ENCODE data around the gene ACCSL. TPM values are rescaled to one million over a fixed set of nuclear protein-coding genes. Genes with fewer than 3 reads are reported as not detected.
A peak's percentile ranks its signal among the peaks of the same experiment; 100 is the strongest.

The ACCSL gene
- total RNA-seq, 1 donor from 2014 or later: not detected

DNA sequence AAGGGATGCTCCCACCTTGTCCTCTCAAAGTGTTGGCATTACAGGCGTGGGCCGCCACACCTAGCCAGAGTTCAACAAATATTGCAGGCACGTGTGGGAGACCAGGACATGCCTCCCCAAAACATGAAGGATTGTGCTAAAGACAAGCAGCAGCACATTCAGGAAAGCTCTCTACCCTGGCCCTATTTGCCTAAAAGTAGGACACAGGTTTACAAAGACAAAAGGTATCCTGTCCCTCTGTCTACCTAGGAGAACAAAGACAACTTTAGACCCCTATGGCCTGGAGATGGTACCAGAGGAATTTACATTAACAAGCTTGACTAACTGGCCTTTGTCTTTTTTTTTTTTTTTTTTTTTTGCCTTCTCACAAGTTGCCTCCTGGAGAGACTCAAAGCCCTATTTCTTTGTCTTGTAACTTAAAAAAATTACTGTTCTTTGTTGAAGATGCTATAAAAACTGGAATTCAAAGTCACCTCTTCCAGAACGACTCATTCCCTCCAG is 17.4 kb downstream of the ACCSL start:
- no peak for DNase-seq

DNA sequence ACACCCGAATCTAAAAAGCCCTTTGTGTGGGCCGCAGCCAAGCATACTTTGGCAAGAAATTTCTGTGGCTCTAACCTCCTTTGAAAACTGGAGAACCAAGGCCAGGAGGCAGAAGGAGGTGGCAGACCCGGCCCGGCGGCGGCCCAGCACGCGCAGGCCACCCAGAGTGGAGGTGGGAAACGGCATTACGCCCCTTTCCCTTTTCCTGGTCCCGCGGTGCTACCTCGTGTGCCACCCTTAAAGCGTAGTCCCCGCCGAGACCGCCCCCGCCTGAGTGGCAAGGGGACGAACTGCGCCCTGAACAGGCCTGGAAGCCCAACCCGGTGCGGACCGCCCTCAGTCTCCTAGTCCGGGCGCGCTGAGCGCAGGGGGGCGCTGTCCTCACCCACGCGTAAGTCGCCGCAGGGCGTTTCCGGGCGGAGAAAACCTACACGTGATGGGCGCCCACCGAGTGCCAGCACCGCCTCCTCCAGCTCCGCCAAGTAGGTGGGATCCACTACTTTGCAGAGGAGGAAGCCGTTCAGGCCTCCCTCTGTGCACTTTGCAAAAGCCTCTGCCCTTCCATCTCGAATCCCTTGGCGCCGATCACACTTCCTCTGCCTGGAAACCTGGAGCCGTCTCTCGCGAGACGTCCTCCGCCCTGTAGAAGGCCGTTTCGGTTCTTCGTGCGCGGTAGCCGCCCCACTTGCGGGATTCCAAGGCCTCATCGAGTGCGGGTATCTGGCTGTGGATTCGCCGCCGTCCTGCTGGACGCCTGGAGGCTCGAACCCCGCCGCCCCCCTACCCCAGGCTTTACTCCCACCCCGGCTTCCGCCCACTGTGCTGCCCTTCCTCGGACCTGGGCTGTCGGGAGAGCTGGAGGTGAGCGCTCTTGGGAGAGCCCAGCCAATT is 18.3 kb downstream of the ACCSL start, which contains the start of gene ACCS:
ACCS (plus strand) TSS at position 430 of the 891 bp plus-strand sequence. CDS start 1,358 bp downstream, outside the sequence.
- DNase-seq: peak; percentile 96

DNA sequence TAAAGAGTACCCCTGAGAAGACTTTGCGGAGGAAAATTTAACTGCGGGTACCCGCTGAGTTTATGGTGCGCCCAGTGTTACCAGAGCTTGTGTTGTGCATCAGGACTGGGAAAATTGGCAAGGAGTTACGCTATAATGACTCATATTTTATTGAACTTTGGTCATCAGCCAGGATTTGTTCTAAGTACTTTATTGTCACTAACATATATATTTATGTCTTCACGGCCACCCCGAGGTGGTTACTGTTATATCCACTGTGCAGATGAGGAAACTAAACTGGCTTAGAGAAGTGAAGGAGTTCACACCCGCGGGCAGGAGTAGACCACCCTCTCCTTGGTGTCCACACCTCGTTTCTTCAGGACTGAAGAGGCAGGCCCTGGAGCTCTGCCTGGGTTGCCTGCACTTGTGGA is 19.0 kb downstream of the ACCSL start:
- peak; percentile 83 for DNase-seq

DNA sequence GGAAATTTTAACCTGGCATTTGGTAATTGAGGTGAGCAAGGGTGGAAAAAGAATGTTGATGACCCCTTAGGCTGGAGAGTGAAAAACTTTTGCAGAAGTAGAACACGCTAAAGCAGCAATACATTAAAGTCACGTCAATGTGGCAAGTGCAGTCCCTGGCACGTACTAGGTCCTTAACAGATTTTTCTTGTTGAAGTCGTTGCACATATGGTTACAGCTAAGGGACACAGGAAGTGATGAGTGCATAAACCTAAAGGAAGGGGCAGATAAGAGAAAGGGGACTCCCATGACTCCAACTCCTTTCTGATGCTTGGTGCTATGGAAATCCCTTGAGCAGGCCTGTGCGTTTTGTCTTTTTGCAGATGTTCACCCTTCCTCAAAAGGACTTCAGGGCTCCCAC is 19.5 kb downstream of the ACCSL start:
- DNase-seq: no peak

DNA sequence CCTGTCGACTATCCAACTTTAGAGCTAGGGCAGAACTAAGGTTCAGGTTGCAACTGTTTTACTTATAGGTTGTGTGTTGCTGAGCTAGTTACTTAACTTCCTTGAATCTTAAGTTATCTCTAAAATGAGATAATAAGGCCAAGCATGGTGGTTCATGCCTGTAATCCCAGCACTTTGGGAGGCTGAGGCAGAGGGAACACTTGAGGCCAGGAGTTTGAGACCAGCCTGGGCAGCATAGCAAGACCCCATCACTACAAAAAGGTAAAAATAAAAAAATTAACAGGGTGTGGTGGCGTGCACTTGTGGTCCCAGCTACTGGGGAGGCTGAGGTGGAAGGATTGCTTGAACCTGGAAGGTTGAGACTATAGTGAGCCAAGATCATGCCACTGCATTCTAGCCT is 20.4 kb downstream of the ACCSL start:
- no peak for DNase-seq

DNA sequence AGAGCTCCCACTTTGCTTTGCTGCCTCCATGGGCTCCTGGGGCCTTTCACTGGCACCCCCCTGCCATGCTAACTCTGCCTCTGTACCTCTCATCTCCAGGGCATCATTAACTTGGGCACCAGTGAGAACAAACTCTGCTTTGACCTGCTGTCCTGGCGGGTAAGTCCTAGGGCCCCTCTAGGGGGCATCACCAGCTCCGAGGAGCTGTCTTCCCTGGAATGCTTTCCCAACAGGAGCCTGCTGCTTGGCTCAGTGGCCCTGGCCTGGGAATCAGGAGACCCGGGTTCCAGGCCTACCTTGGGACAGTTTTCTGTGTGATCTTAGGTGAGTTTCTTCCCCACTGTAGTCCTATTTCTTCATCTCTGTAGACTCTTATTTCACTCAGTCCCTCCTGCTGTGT is 23.4 kb downstream of the ACCSL start:
- no peak for DNase-seq

DNA sequence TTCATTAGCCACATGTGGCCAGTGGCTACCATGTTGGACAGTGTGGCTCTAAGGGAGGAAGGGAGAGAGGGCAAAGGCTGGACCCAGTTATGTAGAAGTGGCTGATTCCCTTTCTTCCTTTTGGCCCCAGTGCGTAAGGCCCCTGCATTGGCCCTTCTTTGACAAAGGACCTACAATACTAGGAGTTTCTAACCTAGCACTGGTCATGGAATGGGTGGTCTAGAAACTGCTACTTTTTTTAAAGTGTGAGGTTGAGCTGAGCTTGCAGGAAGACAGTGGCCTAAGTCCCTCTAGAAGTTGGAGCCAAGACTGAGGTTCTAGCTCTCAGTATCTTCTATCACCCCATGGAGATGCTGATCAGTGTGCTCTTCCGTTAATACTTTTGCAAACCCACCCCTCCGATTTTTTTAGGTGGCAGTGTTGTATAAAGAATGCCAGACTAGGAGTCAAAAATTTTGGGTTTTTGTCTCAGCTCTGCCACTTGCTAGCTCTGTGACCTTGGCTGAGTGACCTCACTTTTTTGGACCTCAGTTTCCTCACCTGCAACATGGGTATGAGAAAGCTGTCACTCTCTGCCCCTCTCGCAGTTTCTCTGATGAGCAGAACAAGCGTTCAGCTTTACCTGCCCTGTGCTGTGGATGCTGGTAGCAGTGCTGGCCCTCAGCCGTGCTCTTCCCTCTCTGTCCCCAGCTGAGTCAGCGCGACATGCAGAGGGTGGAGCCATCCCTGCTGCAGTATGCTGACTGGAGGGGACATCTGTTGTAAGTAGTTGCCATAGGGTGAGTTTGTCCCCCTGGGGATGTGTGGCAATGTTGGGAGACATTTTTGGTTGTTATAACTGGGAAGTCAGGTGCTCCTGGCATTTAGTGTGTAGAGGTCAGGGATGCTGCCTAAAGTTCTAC is 25.2 kb downstream of the ACCSL start:
- DNase-seq: no peak

DNA sequence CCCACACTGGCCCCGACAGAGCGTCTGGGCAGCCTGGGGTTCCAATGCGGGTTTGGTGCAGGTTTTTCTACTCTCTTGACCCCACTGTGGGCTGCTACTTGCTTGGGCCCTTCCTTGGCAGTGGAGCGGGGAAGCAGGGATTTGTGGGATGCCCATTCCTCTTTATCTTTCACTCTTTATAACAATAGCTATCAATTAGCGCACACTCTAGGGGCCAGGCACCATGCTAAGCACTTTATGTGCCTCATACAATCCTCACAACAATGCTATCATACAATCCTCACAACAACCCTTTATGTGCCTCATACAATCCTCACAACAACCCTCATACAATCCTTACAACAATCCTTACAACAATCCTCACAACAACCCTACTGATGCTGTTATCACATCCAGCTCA is 31.0 kb downstream of the ACCSL start:
- no peak for DNase-seq

DNA sequence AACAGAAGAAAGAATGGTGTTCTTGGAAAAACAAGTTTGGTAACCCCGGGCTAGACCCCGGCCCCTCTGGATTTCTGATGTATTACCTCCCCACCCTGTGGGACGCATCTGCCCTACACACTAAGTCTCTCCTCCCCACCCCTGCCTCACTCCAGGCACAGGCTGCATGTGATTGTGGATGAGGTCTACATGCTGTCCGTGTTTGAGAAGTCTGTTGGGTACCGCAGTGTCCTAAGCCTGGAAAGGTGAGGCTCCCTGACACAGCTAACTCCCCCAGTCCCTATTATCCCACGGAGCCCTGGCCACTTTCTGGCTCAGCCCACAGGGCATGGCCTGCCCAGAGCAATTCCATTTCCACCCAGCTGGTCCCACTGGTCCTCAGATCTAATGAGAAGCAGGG is 31.6 kb downstream of the ACCSL start:
- DNase-seq: no peak

DNA sequence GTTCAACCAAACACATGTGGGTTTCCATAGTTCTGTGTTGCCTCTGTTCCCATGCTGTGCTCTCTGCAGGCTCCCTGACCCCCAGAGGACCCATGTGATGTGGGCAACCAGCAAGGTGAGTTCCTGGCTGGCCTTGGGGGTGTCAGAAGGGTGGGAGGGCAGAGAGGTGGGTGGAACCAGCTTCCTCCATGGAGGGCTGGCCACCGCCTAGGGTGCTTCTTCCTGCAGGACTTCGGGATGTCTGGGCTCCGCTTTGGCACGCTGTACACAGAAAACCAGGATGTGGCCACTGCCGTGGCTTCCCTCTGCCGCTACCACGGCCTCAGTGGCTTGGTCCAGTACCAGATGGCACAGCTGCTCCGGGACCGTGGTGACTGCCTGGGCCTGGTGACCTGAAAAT is 33.2 kb downstream of the ACCSL start:
- no peak for DNase-seq

DNA sequence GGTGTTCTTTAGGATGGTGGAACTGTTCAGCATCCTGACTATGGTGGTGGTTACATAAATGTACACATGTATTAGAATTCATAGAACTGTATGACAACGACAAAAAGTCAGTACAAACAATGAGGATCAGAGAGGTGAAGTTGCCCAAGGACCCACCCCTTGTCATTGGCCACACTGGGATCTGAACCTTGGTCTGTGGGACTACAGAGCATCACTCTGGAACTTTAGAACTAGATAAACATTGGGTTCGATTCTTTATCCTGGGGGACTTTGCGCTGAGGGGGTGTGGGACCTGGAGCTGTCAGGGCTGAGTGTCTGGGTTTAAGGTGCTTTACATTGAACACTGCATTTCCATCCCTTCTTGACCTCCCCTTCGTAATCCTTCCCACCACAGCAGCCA is 34.9 kb downstream of the ACCSL start:
- no peak for DNase-seq

DNA sequence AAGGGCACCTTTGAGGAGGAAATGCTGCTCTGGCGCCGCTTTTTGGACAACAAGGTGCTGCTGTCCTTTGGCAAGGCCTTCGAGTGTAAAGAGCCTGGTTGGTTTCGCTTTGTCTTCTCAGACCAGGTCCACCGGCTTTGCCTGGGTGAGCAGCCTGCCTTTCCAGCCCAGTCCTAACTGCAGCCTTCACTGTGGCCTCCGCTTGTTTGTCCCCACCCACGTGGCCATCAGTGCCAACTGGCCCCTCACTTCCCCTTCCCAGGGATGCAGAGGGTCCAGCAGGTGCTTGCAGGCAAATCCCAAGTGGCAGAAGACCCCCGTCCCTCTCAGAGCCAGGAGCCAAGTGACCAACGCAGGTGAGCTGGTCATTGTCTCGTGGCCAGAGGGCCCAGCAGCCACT is 35.7 kb downstream of the ACCSL start:
- no peak for DNase-seq

DNA sequence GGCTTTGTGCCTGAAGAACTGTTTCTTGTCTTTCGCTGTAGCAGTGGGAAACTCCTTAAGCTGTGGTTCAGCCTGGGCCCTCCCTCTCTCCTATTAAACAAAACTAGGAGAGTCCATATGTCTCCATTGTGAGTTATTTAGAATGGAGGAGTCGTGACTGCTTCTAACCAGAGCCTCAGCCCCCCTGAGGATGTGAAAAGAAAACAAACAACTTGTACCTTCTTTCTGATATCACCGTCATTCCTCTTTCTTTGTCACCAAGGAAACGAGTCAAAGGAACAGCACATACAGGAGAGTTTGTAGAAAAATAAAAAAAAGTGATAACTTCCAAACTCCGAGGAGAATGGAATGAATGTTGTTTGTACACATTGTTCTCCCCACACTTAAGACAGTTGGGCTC is 36.1 kb downstream of the ACCSL start:
- DNase-seq: no peak

DNA sequence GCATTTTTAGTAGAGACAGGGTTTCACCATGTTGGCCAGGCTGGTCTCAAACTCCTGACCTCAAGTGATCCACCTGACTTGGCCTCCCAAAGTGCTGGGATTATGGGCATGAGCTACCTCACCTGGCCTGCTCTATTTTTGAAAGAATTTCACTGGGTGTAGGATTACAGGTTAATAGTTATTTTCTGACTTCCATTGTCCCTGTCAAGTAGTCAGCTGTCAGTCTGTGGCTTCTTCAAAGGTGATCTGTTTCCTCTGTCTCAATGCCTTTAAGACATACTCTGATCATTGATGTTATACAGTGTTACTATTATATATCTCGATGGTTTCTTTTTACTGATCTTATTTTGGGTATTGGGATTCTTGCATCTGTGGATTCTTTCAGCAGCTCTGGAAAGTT is 37.5 kb downstream of the ACCSL start:
- DNase-seq: no peak

DNA sequence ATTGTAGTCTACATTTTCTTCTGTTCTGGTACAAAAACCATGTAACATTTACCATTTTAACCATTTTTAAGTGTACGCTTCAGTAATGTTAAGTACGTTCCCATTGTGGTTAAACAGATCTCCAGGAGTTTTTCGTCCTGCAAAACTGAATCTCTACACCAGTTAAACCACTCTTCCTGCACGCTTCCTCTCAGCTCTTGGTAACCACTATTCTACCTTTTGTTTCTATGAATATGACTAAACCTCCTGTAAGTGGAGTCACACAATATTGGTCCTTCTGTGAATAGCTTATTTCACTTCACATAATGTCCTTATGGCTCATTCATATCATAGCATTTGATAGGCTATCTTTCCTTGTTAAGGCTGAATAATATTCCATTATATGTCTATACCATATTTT is 40.6 kb downstream of the ACCSL start:
- DNase-seq: no peak

DNA sequence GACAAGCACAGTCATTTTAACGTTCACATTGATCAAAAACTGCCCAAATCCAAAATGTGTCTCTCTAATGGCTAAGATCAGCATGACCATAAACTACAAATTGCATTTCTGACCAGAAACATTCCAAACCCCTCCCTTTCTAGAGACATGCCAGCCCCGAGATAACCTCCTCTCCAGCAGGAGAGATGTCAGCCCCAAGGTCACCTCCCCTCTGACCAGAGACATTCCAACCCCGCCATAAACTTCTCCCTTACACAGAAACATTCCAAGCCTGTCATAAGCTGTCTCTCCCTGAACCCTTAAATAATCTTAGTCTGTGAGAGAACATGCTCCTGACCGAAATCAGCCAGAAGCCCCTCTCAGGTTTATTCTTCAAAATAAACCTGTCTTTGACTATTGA is 41.1 kb downstream of the ACCSL start:
- DNase-seq: no peak

DNA sequence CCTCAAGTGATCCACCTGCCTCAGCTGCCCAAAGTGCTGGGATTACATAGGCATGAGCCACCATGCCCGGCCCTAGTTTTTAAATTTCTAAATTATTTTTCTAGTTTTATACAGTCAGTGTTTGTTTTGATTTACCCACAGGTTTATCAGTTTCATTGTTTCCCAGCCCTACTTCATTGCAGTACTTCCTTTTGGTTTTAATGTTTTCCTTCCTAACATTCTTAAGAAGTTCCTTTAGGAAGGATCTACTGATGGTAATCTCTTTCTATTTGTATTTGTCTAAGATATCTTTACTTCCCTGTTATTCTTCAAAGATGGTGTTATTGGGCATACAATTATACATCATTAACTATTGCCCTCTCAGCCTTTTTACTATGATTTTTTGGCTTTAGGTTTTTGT is 42.8 kb downstream of the ACCSL start:
- DNase-seq: peak; percentile 57

DNA sequence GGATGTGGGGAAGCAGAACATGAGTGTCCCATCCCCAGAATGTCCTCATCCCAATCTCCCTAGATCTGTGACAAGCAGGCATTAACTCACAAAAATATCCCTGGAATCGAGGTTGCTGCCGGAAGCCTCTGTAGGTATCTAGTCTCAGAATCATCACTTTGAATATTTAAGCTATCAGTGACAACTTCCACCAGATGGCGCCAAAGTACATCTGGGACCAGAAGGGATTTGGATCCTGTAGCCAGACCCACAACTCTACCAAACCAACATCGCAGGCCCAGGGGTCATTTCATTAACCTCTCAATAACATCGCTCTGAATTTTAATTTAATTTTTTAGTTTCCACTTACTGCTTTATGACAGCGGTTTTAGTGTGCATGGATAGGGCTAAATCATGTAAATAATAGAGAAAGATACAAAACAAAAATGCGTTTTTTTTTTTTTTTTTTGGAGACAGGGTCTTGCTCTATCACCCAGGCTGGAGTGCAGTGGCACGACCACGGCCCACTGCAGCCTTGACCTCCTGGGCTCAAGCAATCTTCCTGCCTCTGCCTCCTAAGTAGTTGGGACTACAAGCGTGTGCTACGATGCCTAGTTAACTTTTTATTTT is 46.6 kb downstream of the ACCSL start:
- DNase-seq: peak; percentile 87

DNA sequence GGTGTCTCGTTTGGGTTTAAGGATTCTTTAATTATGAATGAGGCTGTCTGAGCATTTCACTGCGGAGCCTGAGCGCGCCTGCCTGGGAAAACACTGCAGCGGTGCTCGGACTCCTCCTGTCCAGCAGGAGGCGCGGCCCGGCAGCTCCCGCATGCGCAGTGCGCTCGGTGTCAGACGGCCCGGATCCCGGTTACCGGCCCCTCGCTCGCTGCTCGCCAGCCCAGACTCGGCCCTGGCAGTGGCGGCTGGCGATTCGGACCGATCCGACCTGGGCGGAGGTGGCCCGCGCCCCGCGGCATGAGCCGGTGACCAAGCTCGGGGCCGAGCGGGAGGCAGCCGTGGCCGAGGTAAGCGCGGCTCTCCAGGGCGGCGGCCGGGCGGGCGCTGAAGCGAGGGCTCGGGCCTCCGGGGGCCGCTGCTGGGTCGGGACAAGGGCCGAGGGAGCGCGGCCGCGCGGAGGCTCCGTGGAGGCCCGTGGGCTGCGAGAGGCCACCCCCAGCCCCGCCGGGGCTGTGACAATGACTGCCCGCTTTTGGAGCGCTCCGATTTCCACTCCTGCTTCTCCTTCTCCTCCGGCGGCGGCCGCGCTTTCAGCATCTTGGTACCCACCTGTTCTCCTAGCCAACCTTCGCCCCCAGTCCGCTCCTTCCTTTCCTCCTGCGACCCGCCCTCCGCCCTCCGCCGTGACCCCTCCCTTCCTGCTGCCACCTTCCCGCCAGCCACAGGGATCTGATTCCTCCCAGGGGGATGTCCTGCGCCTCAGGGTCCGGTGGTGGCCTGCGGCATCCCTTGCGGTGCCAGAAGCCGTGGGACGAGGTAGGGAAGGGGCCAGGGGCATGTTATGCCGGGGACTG is 48.0 kb downstream of the ACCSL start, which contains the start of gene EXT2:
EXT2 (plus strand) TSS at position 173 of the 854 bp plus-strand sequence. CDS start 12,035 bp downstream, outside the sequence.
- DNase-seq: peak; percentile 91

DNA sequence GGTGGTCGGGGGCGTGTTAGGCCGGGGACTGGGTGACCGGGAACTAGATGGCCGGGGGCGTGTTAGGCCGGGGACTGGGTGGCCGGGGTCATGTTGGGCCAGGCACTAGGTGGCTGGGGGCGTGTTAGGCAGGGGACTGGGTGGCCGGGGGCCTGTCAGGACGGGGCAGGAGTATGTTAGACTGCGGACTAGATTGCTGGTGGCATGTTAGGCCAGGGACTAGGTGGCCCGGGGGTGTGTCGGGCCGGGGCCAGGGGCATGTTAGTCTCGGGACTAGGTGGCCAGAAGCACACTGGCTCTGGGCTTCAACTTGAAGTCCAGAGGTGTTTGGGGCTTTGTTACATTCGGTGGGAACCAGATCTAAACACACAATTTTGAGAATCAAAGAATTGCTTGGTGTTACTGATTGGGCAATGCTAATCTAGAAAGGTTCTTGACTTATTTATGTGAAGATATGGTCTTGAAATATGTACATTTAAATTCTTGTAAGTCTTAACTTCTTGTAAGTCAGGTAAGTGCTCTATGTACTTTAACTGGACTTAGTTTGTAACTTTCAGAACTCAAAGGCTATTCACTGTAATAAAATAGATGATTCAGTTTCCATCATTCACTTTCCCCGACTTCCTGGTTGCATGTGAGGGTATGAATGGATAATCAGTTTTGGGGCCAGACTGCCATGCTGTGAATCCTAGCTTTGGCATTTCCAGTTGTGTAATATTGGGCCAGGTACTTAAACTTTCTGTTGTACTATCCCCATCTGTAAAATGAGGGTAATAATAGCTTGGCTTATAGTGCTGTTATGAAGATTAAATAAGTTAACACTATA is 48.8 kb downstream of the ACCSL start:
- peak; percentile 48 for DNase-seq

DNA sequence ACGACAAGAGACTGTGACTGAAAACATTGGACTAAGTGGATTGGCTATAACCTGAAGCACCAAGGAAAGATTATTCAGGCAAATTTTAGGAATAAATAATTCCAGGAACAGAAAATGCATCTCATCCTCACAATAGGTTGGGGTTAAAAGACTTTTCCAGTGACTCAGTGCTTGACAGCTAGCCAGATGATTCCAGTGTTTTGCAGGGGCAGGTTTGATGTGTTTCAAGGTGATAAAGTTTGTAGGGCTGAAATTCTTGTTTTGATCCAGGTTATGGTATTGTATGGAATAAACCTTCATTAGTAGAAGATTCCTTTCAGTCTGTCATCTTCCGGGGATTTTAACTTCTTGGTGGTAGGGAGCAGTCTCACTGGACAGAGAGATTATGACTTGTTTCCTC is 50.0 kb downstream of the ACCSL start:
- DNase-seq: peak; percentile 14

Measured in dermis blood vessel endothelial cell (primary cell).